Measurements from ENCODE around the gene GPSM3. TPM values are rescaled to one million over a fixed set of nuclear protein-coding genes. Genes with fewer than 3 reads are reported as not detected.

The GPSM3 gene
- total and polyA plus RNA-seq, 2 of the 13 experiments (the other 11 are each of a cell fraction or from before 2014, with no cell fraction given) = 0.18 to 6.2 TPM

- TF ChIP-seq ZNF362 (CRISPR knock-in tag; IDR thresholded peaks at IDR 0.05; ENCODE audit: borderline replicate concordance) (no peak), ZNF615 (CRISPR knock-in tag; IDR thresholded peaks at IDR 0.05; ENCODE audit: borderline replicate concordance) (no peak), IRX3 (CRISPR knock-in tag; IDR thresholded peaks at IDR 0.05; ENCODE audit: borderline replicate concordance, low read depth) (no peak), ZSCAN20 (CRISPR knock-in tag; IDR thresholded peaks at IDR 0.05; ENCODE audit: borderline replicate concordance) (no peak), ZNF607 (CRISPR knock-in tag; IDR thresholded peaks at IDR 0.05; ENCODE audit: borderline replicate concordance) (no peak), DBP (CRISPR knock-in tag; IDR thresholded peaks at IDR 0.05; ENCODE audit: not compliant biosample characterization) (no peak), MYPOP (CRISPR knock-in tag; IDR thresholded peaks at IDR 0.05) (0 out of 2 replicates have a peak, but pooled peaks have one; percentile 19), ELF4 (CRISPR knock-in tag; IDR thresholded peaks at IDR 0.05; ENCODE audit: borderline replicate concordance) (peak; percentile 95), ZNF44 (CRISPR knock-in tag; IDR thresholded peaks at IDR 0.05) (no peak; the same call in 1 of the 2 replicates), ETV6 (CRISPR knock-in tag; conservative IDR thresholded peaks at IDR 0.05) (no peak), HOXA9 (CRISPR knock-in tag; IDR thresholded peaks at IDR 0.05; ENCODE audit: borderline replicate concordance) (no peak), SOX5 (CRISPR knock-in tag; IDR thresholded peaks at IDR 0.05; ENCODE audit: borderline replicate concordance) (peak; percentile 65; the same call in 1 of the 2 replicates), STAT5B (CRISPR knock-in tag; IDR thresholded peaks at IDR 0.05) (no peak), ZBTB40 (IDR thresholded peaks at IDR 0.05) (no peak), ZBTB40 (CRISPR knock-in tag; IDR thresholded peaks at IDR 0.05) (no peak; the same call in 1 of the 2 replicates)
These were observed 14.5 kb downstream of the GPSM3 start, which contains the start of gene RNF5 (continued) for GRCh38 chr6:32177788-32178546.
